Measurements from ENCODE around the gene CHRNA1.

- TF ChIP-seq, protein P1, sequence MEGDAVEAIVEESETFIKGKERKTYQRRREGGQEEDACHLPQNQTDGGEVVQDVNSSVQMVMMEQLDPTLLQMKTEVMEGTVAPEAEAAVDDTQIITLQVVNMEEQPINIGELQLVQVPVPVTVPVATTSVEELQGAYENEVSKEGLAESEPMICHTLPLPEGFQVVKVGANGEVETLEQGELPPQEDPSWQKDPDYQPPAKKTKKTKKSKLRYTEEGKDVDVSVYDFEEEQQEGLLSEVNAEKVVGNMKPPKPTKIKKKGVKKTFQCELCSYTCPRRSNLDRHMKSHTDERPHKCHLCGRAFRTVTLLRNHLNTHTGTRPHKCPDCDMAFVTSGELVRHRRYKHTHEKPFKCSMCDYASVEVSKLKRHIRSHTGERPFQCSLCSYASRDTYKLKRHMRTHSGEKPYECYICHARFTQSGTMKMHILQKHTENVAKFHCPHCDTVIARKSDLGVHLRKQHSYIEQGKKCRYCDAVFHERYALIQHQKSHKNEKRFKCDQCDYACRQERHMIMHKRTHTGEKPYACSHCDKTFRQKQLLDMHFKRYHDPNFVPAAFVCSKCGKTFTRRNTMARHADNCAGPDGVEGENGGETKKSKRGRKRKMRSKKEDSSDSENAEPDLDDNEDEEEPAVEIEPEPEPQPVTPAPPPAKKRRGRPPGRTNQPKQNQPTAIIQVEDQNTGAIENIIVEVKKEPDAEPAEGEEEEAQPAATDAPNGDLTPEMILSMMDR (IDR thresholded peaks at IDR 0.05), result no peak
- TF ChIP-seq POLR2A (IDR thresholded peaks at IDR 0.05), result no peak
Observed at GRCh38 chr2:174744111-174744510, 20.2 kb downstream of the CHRNA1 start.

Data from adrenal gland (tissue), 5 donors.